NCI-H1436 (cell line): ENCODE measurements around the gene CEP170B.
"Not testable (repeated sequence)": the region's sequence is repeated elsewhere in the genome, so short reads cannot be mapped to it uniquely, and the experiment has no call there.

Experiments
- DNase-seq: peaks from one replicate; lab custom pipeline; 2025; lab: John Stamatoyannopoulos, UW

Gene CEP170B

DNA sequence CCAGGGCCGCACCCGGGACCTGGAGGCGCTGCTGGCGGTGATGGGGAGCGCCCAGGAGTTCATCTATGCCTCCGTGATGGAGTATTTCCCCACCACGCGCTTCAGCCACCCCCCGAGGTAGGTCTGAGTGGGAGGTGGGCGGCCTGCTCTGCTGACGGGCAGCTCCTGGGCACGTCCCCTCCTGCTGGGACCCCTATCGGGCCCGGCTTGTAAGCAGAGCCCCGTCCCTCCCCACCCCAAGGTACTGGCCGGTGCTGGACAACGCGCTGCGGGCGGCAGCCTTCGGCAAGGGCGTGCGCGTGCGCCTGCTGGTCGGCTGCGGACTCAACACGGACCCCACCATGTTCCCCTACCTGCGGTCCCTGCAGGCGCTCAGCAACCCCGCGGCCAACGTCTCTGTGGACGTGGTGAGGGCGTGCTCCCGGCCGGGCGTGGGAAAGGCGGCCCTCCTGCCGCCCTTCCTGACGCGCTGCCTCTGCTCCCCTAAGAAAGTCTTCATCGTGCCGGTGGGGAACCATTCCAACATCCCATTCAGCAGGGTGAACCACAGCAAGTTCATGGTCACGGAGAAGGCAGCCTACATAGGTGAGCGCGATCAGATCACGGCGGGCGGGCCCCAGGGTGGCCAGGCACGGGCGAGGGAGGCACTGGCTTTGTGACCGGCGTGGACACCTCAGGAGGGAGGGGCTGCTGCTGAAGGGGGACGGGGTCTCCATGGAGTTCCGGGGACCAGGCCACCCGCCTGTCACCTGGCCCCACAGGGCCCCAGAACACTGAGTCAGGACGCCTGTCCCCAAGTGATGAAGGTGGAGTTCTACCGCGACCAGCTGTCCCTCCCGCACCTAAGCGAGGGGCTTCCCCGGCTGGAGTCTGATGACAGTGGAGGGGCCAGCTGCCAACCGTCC is 67.0 kb downstream of the CEP170B start:
- no peak for DNase-seq

DNA sequence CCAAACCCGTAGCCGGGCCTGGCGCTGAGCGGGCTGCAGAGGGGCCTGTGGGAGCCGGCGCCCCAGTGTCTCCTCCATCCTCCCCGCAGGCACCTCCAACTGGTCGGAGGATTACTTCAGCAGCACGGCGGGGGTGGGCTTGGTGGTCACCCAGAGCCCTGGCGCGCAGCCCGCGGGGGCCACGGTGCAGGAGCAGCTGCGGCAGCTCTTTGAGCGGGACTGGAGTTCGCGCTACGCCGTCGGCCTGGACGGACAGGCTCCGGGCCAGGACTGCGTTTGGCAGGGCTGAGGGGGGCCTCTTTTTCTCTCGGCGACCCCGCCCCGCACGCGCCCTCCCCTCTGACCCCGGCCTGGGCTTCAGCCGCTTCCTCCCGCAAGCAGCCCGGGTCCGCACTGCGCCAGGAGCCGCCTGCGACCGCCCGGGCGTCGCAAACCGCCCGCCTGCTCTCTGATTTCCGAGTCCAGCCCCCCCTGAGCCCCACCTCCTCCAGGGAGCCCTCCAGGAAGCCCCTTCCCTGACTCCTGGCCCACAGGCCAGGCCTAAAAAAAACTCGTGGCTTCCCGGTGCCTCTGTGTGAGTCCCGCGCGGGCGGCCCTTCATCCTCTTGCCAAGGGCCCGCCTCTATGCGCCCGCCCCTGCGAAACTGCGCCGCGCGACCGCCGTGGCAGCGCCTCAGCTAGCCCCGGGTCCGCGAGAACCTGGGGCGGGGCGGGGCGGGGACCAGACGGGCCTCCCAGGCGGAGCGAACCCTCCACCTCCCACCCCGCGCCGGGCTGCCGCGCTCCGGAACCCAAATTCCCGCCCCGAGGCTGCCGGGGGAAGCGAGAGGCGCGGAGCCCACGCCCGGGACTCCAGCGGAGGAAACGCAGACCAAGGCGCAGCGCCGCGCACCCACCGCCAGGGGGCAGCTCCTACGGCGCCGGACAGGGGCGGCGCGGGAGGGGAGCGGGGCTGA is 67.9 kb downstream of the CEP170B start:
- peak; percentile 80 for DNase-seq

- DNase-seq, result peak; percentile 43
Measured at GRCh38 chr14:104933746-104934733, 69.0 kb downstream of the CEP170B start.

DNA sequence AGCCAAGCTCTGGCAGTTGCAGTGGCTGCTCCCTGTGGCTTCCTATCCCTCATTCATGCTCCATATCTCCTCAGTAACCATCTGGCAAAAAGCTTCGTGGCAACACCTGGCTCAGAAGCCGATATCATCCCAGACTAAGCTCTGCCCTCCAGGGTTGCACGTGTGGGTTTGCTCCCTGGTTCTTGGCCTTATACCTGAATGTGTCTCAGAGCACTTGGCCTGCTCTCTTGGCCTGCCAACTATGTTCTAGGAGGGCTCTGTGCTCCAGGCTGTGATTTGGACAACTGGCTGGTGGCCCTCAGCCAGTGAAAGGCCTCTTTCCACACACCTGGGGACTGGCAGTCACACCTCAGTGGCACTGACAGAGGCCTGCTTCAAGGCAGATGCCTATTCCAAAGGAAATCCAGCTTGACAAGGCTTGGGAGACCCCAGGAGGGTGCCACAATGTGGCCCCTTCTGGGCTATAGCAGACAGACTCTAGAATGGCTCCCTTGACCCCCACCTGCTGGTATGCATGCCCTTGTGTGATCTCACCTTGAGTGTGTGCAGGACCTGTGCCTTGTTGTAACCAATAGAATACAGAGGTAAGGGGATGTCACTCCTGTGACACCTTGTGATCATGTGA is 70.1 kb downstream of the CEP170B start:
- DNase-seq, result no peak

DNA sequence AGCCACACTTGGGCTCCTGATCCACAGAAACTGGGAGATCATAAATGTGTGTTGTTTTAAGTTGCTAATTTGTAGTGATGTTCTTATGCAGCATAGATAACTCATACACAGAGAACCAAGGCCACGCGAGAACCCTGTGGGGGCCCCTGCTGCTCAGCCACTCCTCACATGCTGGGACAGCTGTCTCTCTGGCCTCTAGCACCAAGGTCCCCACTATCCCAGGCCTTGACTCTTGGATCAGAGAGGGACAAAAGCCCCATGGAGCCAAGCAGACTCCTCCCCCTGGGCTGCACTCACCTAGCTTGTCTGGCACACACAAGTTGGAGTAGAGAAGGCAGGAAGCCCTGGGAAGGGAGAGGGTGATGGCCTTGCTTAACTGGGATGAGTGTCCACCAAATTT is 70.9 kb downstream of the CEP170B start:
- no peak for DNase-seq

- no peak for DNase-seq
Measured at GRCh38 chr14:104936361-104937155, 71.5 kb downstream of the CEP170B start.

GRCh38 chr14:104937161-104937560 is 72.1 kb downstream of the CEP170B start:
- DNase-seq, result no peak

DNA sequence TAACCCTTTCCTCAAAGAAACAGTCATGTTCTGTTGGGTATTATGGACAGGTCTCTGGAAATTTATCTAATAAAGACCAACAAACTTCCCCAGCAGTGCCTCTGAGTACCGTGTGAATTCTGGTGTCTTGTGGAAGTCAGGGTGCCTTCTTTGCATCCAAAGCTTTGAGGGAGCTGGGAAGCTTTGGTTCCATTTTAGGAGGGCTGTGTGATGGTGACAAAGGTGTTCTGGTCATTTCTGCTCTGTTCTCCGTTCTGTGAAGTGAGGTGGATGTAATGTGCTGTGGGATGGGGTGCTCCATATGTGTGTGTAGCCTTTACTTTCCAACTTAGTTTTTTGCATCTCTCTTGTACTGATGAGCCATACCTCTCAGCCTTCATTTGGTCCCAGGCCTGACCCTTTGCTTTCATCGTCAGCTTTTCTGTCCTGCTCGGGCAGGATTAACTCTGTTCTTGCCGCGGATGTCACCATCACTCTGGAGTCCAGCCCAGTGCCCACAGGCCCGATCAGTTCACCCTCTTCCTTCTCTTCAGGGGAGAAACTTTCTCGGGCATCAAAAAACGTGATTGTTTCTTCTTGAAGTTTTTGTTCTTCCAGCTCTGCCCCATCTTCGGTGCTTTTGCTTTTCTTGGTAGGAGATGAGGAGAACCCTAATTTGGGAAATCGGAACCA is 72.8 kb downstream of the CEP170B start:
- DNase-seq, result no peak

- DNase-seq, result no peak
Measured at GRCh38 chr14:104938436-104938835, 73.4 kb downstream of the CEP170B start.

GRCh38 chr14:104938960-104939359 is 73.9 kb downstream of the CEP170B start:
- DNase-seq, result no peak

GRCh38 chr14:104939666-104940410 is 74.8 kb downstream of the CEP170B start:
- DNase-seq, result no peak

DNA sequence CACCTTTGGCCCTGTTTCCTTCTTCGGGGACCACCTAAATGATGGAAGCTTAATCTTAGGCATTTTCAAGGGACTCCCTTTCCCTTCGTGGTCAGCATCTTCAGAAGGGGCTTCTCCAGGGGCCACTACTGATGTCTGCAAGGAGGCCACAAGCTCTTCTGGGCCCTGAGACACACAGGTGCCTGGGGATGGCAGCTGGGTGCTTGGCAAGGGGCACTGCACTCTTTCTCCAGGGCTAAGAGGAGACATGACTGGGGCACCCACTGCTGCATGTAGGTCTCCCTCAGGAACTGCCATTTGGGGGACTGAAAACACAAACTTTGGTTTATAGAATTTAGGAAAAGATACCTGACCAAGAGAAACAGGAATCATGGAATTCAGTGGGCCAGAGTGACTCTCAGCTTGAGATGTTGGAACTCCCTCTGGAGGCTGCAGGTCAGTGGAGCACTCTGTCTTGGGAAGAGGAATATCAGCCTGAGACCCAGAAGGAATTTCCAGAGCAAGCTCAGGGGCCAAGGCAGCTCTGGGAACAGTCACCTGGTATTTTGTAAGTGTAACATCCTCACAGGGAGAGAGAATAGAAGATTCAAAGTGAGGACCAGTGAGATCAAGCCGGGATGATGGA is 75.6 kb downstream of the CEP170B start:
- DNase-seq, result no peak

DNA sequence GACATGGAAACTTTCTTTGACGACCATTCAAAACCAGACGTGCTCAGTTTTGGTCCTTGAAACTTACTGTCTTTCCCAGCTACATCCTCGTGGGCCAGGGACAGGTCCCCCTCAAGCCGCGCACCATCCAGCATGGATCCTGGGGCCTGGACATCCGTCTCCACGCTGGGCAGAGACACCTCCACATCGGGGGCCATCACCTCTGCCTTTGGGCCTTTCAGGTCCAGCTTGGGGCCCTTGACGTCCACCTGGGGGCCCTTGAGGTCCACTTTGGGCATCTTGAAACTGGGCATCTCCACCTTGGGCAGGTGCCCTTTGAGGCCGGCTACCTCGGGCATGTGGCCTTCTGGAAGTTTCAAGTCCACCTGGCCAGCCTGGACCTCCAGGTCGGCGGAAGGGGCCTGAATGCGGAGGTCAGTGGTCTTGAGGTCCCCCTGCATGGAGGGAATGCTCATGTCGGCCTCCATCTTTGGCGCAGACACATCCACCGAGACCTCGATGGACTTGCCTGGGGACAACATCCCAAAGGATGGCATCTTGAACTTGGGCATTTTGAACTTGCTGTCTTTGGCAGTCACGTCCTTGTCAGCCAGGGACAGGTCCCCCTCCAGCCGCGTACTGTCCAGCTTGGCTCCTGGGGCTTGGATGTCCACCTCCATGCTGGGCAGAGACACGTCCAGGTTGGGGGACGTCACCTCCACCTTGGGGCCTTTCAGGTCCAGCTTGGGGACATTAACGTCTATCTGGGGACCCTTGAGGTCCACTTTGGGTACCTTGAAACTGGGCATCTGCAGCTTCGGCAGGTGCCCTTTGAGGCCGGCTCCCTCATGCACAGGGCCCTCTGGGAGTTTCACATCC is 76.7 kb downstream of the CEP170B start:
- DNase-seq, result no peak

GRCh38 chr14:104942586-104942985 is 77.5 kb downstream of the CEP170B start:
- no peak for DNase-seq

- not testable (repeated sequence) for DNase-seq
Measured at GRCh38 chr14:104943216-104944015, 78.3 kb downstream of the CEP170B start.

DNA sequence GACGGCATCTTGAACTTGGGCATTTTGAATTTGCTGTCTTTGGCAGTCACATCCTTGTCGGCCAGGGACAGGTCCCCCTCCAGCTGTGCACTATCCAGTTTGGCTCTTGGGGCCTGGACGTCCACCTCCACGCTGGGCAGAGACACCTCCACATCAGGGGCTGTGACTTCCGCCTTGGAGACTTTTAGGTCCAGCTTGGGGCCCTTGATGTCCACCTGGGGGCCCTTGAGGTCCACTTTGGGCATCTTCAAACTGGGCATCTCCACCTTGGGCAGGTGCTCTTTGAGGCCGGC is 78.9 kb downstream of the CEP170B start:
- not testable (repeated sequence) for DNase-seq
